ENCODE measurements around the gene SEMA4G.

SEMA4G gene

DNA sequence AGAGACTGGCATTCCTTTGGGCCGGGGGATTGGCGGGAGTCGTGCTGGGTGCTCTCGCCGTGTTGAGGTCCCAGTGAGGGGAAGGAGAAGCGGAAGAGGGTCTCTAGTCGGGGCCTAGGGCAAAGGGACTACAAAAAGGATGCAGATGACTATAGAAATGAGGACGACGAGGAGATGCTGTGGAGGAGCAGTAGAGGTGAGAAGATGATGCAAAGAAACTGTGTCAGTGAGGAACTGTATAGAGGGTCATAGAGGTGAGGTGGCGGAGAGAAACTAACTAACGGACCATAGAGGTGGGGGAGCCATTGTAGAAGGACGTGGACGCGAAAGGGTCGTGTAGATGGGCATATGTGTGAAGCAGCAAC is 18.4 kb downstream of the SEMA4G start:
- H3K4me3 ChIP-seq (ENCODE audit: low read length): peak overlapping the region; percentile 85
- no peak for DNase-seq (ENCODE audit: low read depth)
- TF ChIP-seq, protein P1, sequence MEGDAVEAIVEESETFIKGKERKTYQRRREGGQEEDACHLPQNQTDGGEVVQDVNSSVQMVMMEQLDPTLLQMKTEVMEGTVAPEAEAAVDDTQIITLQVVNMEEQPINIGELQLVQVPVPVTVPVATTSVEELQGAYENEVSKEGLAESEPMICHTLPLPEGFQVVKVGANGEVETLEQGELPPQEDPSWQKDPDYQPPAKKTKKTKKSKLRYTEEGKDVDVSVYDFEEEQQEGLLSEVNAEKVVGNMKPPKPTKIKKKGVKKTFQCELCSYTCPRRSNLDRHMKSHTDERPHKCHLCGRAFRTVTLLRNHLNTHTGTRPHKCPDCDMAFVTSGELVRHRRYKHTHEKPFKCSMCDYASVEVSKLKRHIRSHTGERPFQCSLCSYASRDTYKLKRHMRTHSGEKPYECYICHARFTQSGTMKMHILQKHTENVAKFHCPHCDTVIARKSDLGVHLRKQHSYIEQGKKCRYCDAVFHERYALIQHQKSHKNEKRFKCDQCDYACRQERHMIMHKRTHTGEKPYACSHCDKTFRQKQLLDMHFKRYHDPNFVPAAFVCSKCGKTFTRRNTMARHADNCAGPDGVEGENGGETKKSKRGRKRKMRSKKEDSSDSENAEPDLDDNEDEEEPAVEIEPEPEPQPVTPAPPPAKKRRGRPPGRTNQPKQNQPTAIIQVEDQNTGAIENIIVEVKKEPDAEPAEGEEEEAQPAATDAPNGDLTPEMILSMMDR (IDR thresholded peaks at IDR 0.05; ENCODE audit: insufficient read depth, low read depth, low read length, missing control alignments): no peak

DNA sequence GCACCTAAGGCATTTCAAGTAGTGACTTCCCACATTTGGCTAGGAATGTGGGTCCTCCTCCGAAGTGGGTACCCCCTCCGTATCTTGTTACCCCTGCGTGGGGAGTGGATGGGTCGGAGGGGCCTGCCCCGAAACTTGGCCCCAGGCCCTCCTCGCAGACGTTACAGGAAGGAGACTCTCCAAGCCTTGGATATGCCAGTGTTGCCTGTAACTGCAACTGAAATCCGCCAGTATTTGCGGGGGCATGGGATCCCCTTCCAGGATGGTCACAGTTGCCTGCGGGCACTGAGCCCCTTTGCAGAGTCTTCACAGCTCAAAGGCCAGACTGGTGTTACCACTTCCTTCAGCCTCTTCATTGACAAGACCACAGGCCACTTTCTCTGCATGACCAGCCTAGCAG is 18.9 kb downstream of the SEMA4G start:
- H3K4me3 ChIP-seq (ENCODE audit: low read length): peak overlapping the region; percentile 85
- TF ChIP-seq, protein P1 (IDR thresholded peaks at IDR 0.05; ENCODE audit: insufficient read depth, low read depth, low read length, missing control alignments): no peak
- no peak for DNase-seq (ENCODE audit: low read depth)

DNA sequence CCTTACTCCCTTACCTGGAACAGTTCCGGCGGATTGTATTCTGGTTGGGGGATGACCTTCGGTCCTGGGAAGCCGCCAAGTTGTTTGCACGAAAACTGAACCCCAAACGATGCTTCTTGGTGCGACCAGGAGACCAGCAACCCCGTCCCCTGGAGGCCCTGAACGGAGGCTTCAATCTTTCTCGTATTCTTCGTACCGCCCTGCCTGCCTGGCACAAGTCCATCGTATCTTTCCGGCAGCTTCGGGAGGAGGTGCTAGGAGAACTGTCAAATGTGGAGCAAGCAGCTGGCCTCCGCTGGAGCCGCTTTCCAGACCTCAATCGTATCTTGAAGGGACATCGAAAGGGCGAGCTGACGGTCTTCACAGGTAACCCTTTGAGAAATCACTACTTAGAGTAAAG is 19.8 kb downstream of the SEMA4G start:
- TF ChIP-seq, protein P1 (IDR thresholded peaks at IDR 0.05; ENCODE audit: insufficient read depth, low read depth, low read length, missing control alignments): no peak
- DNase-seq (ENCODE audit: low read depth): no peak
- H3K4me3 ChIP-seq (ENCODE audit: low read length): no peak overlapping the region

DNA sequence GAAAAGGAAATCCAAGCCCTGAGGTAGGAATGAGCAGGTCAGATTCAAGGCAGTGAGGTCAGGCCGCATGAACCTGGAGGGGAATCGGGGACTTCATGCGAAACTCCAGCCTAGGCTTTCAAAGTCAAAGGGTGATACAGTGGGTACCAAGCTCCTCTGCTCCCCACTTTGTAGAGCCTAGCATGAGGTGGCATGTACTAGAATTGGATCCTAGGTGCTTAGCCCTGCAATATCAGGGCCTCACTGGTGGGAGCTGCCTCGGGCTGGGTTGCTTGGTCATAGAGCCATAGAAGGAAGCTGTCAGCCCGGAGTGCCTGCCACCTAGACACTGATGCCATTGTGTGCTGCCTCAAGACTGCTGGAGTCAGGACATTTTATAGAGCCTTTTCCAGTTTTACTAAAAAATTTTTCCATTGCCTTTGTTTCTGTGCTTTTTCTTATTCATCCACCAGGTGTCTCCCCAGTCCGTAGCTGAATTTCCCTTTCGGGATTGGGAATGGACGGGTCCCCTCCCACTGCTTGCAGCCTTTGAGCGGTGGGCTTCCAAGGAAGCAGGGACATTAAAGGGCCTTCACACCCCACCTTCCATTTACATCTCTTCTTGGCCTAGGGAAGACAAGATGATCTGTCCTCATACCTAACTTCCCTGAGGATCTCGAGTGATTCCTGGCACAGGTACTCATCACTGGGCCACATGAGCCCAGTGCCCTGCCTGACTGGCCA is 24.8 kb downstream of the SEMA4G start:
- H3K4me3 ChIP-seq (ENCODE audit: low read length): no peak overlapping the region
- TF ChIP-seq, protein P1 (IDR thresholded peaks at IDR 0.05; ENCODE audit: insufficient read depth, low read depth, low read length, missing control alignments): peak; percentile 53
- DNase-seq (ENCODE audit: low read depth): peak; percentile 18

DNA sequence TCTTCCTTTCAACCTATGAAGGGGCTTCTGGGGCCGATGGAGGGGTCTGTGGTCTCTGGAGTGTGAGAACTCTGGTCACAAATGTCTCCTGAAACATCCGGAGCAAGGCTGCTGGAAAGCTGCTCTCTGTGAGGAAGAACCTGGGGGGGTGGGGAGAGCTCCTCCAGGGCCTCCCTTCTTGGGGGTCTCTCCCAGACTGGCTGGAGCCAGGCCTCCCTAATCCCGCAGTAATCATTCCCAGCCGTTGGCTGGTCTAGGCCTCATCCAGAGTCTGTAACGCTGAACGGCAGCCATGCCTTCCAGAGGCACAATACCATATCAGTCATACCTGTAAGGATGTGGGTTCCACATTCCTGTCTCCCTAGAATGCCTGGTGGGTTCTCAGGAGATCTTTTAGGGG is 25.9 kb downstream of the SEMA4G start:
- TF ChIP-seq, protein P1 (IDR thresholded peaks at IDR 0.05; ENCODE audit: insufficient read depth, low read depth, low read length, missing control alignments): no peak
- H3K4me3 ChIP-seq (ENCODE audit: low read length): no peak overlapping the region
- DNase-seq (ENCODE audit: low read depth): no peak

DNA sequence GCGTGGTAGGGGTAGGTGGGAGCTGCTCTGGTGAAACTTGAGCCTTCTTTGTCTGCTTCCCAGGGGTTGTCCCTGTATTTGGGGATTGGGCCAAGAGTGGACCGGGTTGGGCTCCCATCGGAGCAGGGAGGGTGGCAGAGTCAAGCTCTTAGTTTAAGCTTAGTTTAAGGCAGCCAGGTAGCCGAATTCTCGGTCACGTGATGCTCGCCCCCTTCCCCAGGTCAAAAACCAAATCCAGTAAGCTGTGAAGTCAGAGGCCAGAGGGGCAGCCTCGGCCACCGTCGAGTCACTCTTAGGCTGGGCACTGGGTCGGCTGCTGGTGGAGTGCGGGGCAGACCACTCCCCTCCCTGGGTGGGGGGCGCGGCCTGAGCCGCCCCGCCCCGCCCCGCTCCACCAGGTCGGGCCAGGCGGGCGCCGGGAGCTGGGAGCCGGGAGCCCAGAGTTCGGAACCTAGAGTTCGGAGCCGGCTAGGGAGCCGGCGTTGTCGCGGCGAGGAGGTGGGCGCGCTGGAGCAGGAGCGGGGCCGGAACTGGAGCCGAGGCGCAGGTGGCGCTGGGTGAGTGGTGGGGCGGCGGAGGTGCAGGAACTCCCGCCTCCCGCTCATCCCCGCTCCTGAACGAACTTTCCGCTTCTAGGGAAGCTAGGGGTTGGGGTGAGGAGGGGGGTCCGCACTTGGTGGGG is 27.5 kb downstream of the SEMA4G start:
- peak; percentile 42 for DNase-seq (ENCODE audit: low read depth)
- TF ChIP-seq, protein P1 (IDR thresholded peaks at IDR 0.05; ENCODE audit: insufficient read depth, low read depth, low read length, missing control alignments): no peak
- H3K4me3 ChIP-seq (ENCODE audit: low read length): peak overlapping the region; percentile 78

Measured in epithelial cell of esophagus (primary cell).